ENCODE measurements around the gene IL10RB.

DNA sequence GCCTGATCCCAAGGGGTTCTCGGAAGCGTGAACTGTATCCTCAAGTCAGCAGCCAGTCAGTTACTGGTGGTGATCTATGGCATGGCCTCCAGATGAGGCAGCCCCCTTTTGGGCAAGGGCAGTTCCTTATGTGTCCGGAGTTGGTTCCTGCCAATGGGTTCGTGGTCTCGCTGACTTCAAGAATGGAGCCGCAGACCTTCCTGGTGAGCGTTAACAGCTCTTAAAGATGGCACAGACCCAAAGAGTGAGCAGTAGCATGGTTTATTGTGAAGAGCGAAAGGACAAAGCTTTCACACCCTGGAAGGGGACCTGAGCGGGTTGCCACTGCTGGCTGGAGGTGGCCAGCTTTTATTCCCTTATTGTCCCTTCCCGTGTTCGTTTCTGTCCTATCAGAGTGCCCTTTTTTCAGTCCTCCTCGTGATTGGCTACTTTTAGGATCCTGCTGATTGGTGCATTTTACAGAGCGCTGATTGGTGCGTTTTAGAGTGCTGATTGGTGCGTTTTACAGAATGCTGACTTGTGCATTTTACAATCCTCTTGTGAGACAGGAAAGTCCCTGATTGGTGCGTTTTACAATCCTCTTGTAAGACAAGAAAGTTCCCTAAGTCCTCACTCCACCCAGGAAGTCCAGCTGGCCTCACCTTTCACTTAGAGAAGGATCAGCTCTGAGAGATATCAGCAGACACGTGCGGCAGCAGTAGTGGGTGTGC lies 8.9 kb upstream of the IL10RB start:
- TF ChIP-seq, protein P1, sequence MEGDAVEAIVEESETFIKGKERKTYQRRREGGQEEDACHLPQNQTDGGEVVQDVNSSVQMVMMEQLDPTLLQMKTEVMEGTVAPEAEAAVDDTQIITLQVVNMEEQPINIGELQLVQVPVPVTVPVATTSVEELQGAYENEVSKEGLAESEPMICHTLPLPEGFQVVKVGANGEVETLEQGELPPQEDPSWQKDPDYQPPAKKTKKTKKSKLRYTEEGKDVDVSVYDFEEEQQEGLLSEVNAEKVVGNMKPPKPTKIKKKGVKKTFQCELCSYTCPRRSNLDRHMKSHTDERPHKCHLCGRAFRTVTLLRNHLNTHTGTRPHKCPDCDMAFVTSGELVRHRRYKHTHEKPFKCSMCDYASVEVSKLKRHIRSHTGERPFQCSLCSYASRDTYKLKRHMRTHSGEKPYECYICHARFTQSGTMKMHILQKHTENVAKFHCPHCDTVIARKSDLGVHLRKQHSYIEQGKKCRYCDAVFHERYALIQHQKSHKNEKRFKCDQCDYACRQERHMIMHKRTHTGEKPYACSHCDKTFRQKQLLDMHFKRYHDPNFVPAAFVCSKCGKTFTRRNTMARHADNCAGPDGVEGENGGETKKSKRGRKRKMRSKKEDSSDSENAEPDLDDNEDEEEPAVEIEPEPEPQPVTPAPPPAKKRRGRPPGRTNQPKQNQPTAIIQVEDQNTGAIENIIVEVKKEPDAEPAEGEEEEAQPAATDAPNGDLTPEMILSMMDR (conservative IDR thresholded peaks at IDR 0.05 in 1 of 2, IDR thresholded peaks at IDR 0.05 in 1 of 2; ENCODE audit: extremely low read depth in 1 of 2, insufficient read depth in 1 of 2, low read depth in 1 of 2, low read length in 2 of 2), result no peak
- TF ChIP-seq EZH2 (IDR thresholded peaks at IDR 0.05; ENCODE audit: borderline replicate concordance, low read length), result no peak

Measured in mammary epithelial cell (primary cell).